AG09309 (cell line): Measurements from ENCODE around the gene PLEKHG3.

Experiments
- DNase-seq: peaks from one replicate; pipeline ENCODE4 v3.0.0-alpha.2; 2010; ENCODE audit warnings: low read depth
- H3K4me3 ChIP-seq: 2 replicates; pipeline ENCODE4 v1.5.1; 2011; ENCODE audit warnings: mild to moderate bottlenecking, low read depth, low read length, moderate library complexity; ENCODE audit not compliant: control insufficient read depth
- CTCF ChIP-seq: IDR thresholded peaks from 2 replicates; pipeline ENCODE4 v1.5.1; 2011; ENCODE audit warnings: mild to moderate bottlenecking, low read depth, low read length, inconsistent platforms; ENCODE audit not compliant: insufficient read depth, control insufficient read depth; ENCODE audit errors: missing control alignments

Gene PLEKHG3

GRCh38 chr14:64758691-64759554 is 54.7 kb downstream of the PLEKHG3 start:
- no peak for TF ChIP-seq CTCF
- DNase-seq = peak; percentile 81
- no peak overlapping the region for H3K4me3 ChIP-seq

- H3K4me3 ChIP-seq = no peak overlapping the region
- no peak for DNase-seq
- no peak for TF ChIP-seq CTCF
Measured at GRCh38 chr14:64759555-64759938, 55.3 kb downstream of the PLEKHG3 start.

GRCh38 chr14:64760146-64760755 is 56.0 kb downstream of the PLEKHG3 start:
- TF ChIP-seq CTCF = peak; percentile 74
- no peak for DNase-seq
- H3K4me3 ChIP-seq = no peak overlapping the region

- no peak for DNase-seq
- no peak overlapping the region for H3K4me3 ChIP-seq
- TF ChIP-seq CTCF = no peak
Measured at GRCh38 chr14:64760916-64761315, 56.7 kb downstream of the PLEKHG3 start.

- DNase-seq = no peak
Measured at GRCh38 chr14:64761441-64762043, 57.3 kb downstream of the PLEKHG3 start.

More at GRCh38 chr14:64761441-64762043, 57.3 kb downstream of the PLEKHG3 start:
- H3K4me3 ChIP-seq = no peak overlapping the region
- TF ChIP-seq CTCF = peak; percentile 13
